Lung (tissue), 13 donors: ENCODE data around the gene IL36B. TPM values are rescaled to one million over a fixed set of nuclear protein-coding genes. Genes with fewer than 3 reads are reported as not detected.

Experiments
- ATAC-seq: fragments of 200-7000 bp; cut with Tn5 transposase; one replicate; pipeline ENCODE4 v1.9.1; 2020; ENCODE audit warnings: moderate number of reproducible peaks; ENCODE audit not compliant: insufficient read depth, low FRiP score
- DNase-seq, 3 donors: peaks; one replicate each; pipeline ENCODE4 v3.0.0-alpha.2; 2013 to 2017
- H3K27ac ChIP-seq, 2 donors: one replicate each; pipeline ENCODE4 v1.5.1; 2013; ENCODE audit warnings: mild to moderate bottlenecking in 2 of 2, moderate library complexity in 2 of 2, control low read depth in 1 of 2, inconsistent platforms in 1 of 2, low read depth in 1 of 2, low read length in 1 of 2
- H3K27me3 ChIP-seq, 3 donors: one replicate each; pipeline ENCODE4 v1.5.1; 2013; ENCODE audit warnings: low read length in 2 of 3; ENCODE audit not compliant: control insufficient read depth in 3 of 3, insufficient read depth in 3 of 3
- H3K36me3 ChIP-seq, 4 donors: one replicate each; pipeline ENCODE4 v1.5.1; 2013; ENCODE audit warnings: low read length in 4 of 4, mild to moderate bottlenecking in 1 of 4, moderate library complexity in 1 of 4; ENCODE audit not compliant: control insufficient read depth in 4 of 4, insufficient read depth in 4 of 4
- H3K4me1 ChIP-seq, 5 donors: one replicate each; pipeline ENCODE4 v1.5.1; 2013; ENCODE audit warnings: low read length in 5 of 5, mild to moderate bottlenecking in 2 of 5, moderate library complexity in 1 of 5; ENCODE audit not compliant: control insufficient read depth in 5 of 5, insufficient read depth in 5 of 5
- H3K4me3 ChIP-seq: one replicate; pipeline ENCODE4 v1.5.1; 2013; ENCODE audit warnings: mild to moderate bottlenecking, control low read depth, moderate library complexity
- H3K9ac ChIP-seq, 2 donors: one replicate each; pipeline ENCODE4 v1.5.1; 2013; ENCODE audit warnings: low read length in 2 of 2, control low read depth in 1 of 2; ENCODE audit not compliant: insufficient read depth in 1 of 2
- H3K9me3 ChIP-seq, 4 donors: one replicate each; pipeline ENCODE4 v1.5.1; 2013; ENCODE audit warnings: low read length in 3 of 4, mild to moderate bottlenecking in 1 of 4, moderate library complexity in 1 of 4; ENCODE audit not compliant: control insufficient read depth in 4 of 4, insufficient read depth in 3 of 4
- CTCF ChIP-seq: IDR thresholded peaks from 2 replicates; pipeline ENCODE4 v1.5.1; 2012; ENCODE audit warnings: mild to moderate bottlenecking; ENCODE audit errors: control extremely low read depth, extremely low read depth
- WGBS, 2 donors: extraction: QIAGEN DNeasy Blood & Tissue Kit; methylation state at CpG; one replicate each; pipeline ENCODE4 v1.1.7; 2013; 5-methylcytosine and 5-hydroxymethylcytosine counted together
- polyA plus RNA-seq, 2 donors: library from polyadenylated mRNA; stranded (reverse); fragments of 200-250 nt; gene quantifications; one replicate each; pipeline ENCODE4 v1.2.1, GENCODE V29; 2013
- small RNA-seq: library from RNA; depleted of rRNA; stranded (forward); fragments of <200 nt; gene quantifications from one replicate; pipeline ENCODE3, GENCODE V24; 2014; ENCODE audit warnings: low replicate concordance
- total RNA-seq, 2 donors: library from RNA; depleted of rRNA in 1 of 2; stranded (reverse); fragments of >200 nt in 1 of 2; gene quantifications; one replicate each; pipeline ENCODE4 v1.2.1, GENCODE V29; 2014 to 2021
- donor health status: control.
- donor health status: control.
- donor health status: Bipolar disorder and iron deficiency.
- donor health status: healthy.
- donor health status: DM: yes; HTN: yes; CAD: no.

The IL36B gene
- total and polyA plus RNA-seq, 4 donors, result 0.05 TPM; not detected in 3

GRCh38 chr2:112977559-112978056 lies 75.1 kb downstream of the IL36B start, which contains the start of gene IL36G:
IL36G (plus strand) TSS chr2:112978006; CDS start chr2:112978639, 633 bp downstream.
- TF ChIP-seq CTCF, result no peak
- H3K27me3 ChIP-seq, result peaks cover 0 to 7% (median 2%) of the 10 kb centered on the region in 3 donors
- WGBS, 2 donors, result 69 to 82% methylated on average over 7 of the region's 7 CpGs
- DNase-seq (no peak), ATAC-seq (no peak)
- H3K9me3 ChIP-seq, result no peaks in the 10 kb centered on the region
- no peak within 1 kb of the TSS for H3K9ac ChIP-seq
- H3K27ac ChIP-seq, result no peak within 1 kb of the TSS
- no peaks in the 10 kb centered on the region for H3K4me1 ChIP-seq
- H3K36me3 ChIP-seq, result no peaks in the 10 kb centered on the region
- no peak within 1 kb of the TSS for H3K4me3 ChIP-seq

Small RNA genes lying within 50 kb of the gene (small RNA-seq; reads per million reads assigned to genes)
- not detected for gene HMGN2P23
- not detected for gene RNU6-1180P

Other genes starting within 250 kb of the IL36B start
- gene IL1B, start 216.1 kb downstream of the IL36B start, total RNA-seq, result 10 to 100 TPM in 1 of 2 donors, 1 to 10 TPM in 1; 3.8 to 19.9 TPM
- gene IL1B, start 216.1 kb downstream of the IL36B start, polyA plus RNA-seq, result 100 to 1,000 TPM in 1 of 2 donors, 1 to 10 TPM in 1; 6.5 to 482 TPM
- gene IL37, start 141.7 kb downstream of the IL36B start, total RNA-seq, result not detected
- 1 to 10 TPM in 1 of 2 donors, not detected in 1; 1.4 TPM for gene IL37, start 141.7 kb downstream of the IL36B start, polyA plus RNA-seq
- gene IL36G, start 74.9 kb downstream of the IL36B start, total RNA-seq, result under 1 TPM in 1 of 2 donors, not detected in 1; 0.26 TPM
- gene IL36G, start 74.9 kb downstream of the IL36B start, polyA plus RNA-seq, result under 1 TPM; 0.12 to 0.14 TPM
- not detected for gene IL36A, start 47.4 kb downstream of the IL36B start, total RNA-seq
- not detected for gene IL36A, start 47.4 kb downstream of the IL36B start, polyA plus RNA-seq
- under 1 TPM in 1 of 2 donors, not detected in 1; 0.09 TPM for gene IL36RN, start 6.3 kb upstream of the IL36B start, total RNA-seq
- under 1 TPM in 1 of 2 donors, not detected in 1; 0.01 TPM for gene IL36RN, start 6.3 kb upstream of the IL36B start, polyA plus RNA-seq
- gene IL1F10, start 15.1 kb upstream of the IL36B start, total RNA-seq, result not detected
- not detected for gene IL1F10, start 15.1 kb upstream of the IL36B start, polyA plus RNA-seq
- gene IL1RN, start 74.7 kb upstream of the IL36B start, total RNA-seq, result 10 to 100 TPM; 15.2 to 18.2 TPM
- 100 to 1,000 TPM in 1 of 2 donors, 1 to 10 TPM in 1; 9.6 to 850 TPM for gene IL1RN, start 74.7 kb upstream of the IL36B start, polyA plus RNA-seq
- 10 to 100 TPM; 29.6 to 48.1 TPM for gene PSD4, start 121.1 kb upstream of the IL36B start, total RNA-seq
- gene PSD4, start 121.1 kb upstream of the IL36B start, polyA plus RNA-seq, result 10 to 100 TPM; 20.9 to 28.5 TPM
- 1 to 10 TPM in 1 of 2 donors, under 1 TPM in 1; 0.28 to 5.9 TPM for gene PAX8, start 226.1 kb upstream of the IL36B start, total RNA-seq
- 1 to 10 TPM in 1 of 2 donors, under 1 TPM in 1; 0.89 to 3.8 TPM for gene PAX8, start 226.1 kb upstream of the IL36B start, polyA plus RNA-seq